Measurements from ENCODE around the gene C2orf74.
"Not testable (repeated sequence)": the region's sequence is repeated elsewhere in the genome, so short reads cannot be mapped to it uniquely, and the experiment has no call there.

The C2orf74 gene

GRCh38 chr2:61161888-61162287, at the start of gene C2orf74:
Gene C2orf74 (plus strand): TSS chr2:61162188. CDS start chr2:61162515, 327 bp downstream.
- DNase-seq, result no peak

GRCh38 chr2:61114147-61114546, 47.8 kb upstream of the C2orf74 start:
- no peak for DNase-seq

DNA sequence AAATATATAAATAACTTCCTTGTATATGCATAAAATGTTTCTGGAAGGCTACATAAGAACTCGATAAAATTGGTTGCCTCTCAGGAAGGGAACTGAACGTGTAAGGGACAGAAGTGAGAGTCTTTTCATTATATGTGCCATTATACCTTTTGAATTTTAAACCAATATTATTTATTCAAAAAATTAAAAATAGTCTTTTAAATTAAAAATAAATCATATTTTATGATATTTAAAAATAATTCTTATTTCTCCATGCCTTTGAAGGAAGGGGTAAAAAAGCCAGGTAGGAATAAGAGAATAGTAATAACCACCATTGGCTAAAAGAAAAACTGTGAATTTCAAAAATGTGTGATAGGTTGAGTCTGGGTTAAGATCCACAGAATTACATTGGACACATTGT, 45.7 kb upstream of the C2orf74 start:
- DNase-seq, result no peak

DNA sequence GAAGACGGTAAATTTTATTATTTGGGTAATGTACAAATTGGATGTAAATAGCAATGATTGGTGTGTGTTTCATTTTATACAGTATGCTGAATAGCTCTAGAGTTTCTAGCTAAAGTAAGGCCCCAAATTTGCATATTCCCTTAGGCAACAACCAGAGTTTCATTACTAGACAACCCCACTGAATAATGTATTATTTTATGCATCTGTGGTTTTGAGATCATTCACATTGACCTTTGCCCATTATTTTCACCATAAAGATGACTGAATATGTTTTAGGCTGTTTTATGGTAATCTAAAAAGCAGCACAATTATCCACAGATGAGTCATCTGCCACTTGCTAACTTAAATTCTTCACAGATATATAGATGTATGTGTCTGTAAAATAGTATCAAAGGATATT, 44.5 kb upstream of the C2orf74 start:
- DNase-seq, result no peak

GRCh38 chr2:61125123-61125710, 36.8 kb upstream of the C2orf74 start:
- no peak for DNase-seq

GRCh38 chr2:61125798-61126197, 36.2 kb upstream of the C2orf74 start:
- no peak for DNase-seq

- DNase-seq, result not testable (repeated sequence)
Measured at GRCh38 chr2:61128122-61128521, 33.9 kb upstream of the C2orf74 start.

- DNase-seq, result no peak
Measured at GRCh38 chr2:61134141-61134540, 27.8 kb upstream of the C2orf74 start.

- peak; percentile 86 for DNase-seq
Measured at GRCh38 chr2:61135510-61135909, 26.5 kb upstream of the C2orf74 start.

DNA sequence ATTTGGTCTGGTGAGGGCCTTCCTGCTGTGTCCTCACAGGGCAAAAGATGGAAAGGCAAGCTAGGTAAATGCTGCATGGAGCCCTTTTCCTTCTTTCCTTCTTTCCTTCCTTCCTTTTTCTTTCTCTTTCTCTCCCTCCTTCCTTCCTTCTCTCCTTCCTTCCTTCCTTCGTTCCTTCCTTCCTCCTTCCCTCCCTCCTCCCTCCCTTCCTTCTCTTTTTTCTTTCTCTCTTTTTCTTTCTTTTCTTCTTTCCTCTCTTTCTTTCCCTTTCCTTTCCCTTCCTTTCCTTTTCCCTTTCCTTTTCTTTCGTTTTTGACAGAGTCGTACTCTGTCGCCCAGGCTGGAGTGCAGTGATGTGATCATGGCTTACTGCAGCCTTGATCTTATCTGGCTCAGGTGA, 23.1 kb upstream of the C2orf74 start:
- no peak for DNase-seq

DNA sequence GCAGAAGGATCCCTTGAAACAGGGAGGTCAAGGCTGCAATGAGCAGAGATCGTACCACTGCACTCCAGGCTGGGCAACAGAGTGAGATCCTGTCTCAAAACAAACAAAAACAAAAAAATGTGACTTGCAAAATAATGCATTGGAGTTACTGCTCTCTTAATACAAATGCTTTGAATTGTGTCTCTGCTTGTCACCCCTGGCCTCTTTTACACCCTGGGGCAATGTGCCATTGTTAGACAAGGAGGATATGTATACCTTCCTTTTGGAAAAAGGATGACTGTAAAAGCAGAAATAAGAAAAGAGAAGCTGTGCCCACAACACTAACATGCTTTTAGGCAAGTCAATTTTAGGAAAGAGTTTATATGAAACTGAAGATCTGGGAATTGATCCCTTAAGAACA, 20.8 kb upstream of the C2orf74 start:
- DNase-seq, result no peak

GRCh38 chr2:61144697-61145268, 17.2 kb upstream of the C2orf74 start:
- peak; percentile 99 for DNase-seq

GRCh38 chr2:61145990-61146389, 16.0 kb upstream of the C2orf74 start:
- no peak for DNase-seq

DNA sequence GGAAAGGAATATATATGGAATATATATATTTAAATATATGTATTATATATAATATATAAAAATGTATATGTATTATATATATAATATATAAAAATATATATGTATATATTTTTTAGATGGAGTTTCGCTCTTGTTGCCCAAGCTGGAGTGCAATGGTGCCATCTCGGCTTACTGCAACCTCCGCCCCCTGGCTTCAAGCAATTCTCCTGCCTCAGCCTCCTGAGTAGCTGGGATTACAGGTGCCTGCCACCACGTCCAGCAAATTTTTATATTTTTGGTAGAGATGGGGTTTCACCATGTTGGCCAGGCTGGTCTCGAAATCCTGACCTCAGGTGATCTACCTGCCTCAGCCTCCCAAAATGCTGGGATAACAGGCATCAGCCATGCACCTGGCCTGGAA, 13.9 kb upstream of the C2orf74 start:
- not testable (repeated sequence) for DNase-seq

GRCh38 chr2:61149074-61149473, 12.9 kb upstream of the C2orf74 start:
- DNase-seq, result no peak

DNA sequence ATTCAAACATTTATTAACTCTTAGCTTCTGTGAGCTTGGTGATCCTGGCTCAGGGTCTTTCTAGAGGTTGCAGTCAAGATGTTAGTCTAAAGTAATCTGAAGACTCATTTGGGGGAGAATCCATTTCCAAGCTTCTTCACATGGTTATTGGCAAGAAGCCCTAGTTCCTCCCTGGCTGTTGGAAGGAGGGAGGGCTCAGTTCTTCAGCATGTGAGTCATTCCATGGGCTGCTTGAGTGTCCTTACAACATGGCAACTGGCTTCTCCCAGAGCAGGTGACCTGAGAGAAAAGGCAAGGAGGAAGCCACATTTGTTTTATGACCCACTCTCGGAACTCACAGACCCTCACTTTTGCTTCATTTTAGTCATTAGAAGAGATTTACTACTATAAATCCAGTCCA, 10.6 kb upstream of the C2orf74 start:
- DNase-seq, result no peak

DNA sequence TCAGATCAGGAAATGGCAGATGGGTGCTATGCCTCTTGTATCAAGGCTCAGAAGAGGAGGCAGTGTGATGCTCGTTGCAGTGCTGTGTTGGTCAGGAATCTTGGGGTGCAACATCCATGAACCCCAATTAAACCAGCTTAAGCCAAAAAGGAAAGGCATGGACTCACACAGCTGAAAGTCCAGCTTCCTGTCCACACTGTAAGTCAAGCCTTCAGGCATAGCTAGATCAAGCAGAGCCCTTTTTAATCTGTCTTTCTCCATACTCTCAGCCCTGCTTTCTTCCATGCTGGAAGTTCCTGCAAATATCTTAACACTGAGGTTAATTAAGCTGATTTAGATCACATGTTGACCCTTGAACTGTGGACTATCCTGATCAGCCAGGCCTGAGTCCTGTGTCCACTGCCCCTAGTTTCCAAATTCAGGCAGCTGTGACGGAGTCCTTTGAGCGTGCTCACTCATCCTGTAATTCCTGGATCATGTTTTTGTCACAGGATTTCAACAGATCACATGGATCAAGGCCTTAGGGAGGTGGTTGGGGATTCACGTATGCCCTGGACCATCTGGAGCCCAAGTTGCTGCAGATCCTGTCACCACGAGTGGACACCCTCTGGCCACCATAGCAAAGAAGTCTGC, 4.5 kb upstream of the C2orf74 start:
- no peak for DNase-seq

DNA sequence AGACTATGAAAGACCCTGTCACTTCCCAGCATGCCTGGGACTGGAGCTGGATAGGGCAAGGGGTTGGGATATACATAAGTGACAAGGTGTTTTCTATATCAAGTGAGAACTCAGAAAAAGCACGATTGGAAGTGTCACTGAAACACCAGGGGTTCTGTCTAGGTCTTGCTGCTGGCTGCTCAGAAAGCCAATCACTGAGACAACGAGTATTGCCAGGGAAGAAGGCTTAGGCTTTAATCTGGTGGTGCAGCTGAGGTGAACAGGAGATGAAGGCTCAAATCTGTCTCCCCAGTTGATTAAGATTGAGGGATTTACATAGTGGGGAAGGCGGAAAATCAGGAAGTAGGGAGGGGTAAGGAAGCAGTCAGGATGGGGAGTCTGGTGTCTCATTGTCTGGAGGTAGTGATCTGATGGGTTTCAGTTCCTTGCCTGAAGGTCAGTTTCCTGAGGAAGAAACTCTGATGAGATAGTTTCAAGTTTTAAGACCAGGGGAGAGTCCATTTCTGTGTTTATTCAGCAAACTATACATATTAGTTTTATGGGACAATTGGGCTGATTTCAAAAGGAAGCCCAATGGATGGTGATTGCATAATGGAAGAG, 3.5 kb upstream of the C2orf74 start:
- DNase-seq, result no peak

DNA sequence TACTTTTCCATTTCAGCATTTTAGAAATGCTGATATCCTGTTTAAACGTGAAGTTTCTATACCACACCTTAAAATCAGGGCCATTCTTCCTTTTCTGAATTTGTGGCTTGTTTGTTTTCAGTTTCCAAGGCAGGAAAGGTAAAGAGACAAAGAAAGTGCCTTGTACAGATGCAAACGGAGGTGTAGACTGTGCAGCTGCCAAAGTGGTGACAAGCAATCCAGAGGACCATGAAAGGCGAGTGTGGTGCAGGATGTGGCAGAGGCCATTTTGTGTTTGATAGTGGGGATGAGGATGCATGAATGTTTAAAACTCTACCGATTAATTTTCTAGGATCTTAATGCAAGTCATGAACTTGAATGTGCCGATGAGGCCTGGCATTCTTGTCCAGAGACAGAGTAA, 733 bp downstream of the C2orf74 start:
- DNase-seq, result no peak

DNA sequence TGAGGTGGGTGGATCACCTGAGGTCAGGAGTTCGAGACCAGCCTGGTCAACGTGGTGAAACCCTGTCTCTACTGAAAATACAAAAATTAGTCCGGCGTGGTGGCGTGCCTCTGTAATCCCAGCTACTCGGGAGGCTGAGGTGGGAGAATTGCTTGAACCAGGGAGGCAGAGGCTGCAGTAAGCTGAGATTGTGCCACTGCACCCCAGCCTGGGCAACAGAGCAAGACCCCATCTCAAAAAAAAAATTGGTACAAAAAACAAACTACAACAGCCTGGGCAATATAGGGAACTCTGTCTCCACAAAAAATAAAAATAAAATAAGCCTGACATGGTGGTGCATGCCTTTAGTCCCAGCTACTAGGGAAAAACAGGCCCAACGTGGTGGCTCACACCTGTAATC, 3.1 kb downstream of the C2orf74 start:
- DNase-seq, result not testable (repeated sequence)

- no peak for DNase-seq
Measured at GRCh38 chr2:61165946-61166345, 4.0 kb downstream of the C2orf74 start.

- DNase-seq, result no peak
Measured at GRCh38 chr2:61167579-61167978, 5.6 kb downstream of the C2orf74 start.

DNA sequence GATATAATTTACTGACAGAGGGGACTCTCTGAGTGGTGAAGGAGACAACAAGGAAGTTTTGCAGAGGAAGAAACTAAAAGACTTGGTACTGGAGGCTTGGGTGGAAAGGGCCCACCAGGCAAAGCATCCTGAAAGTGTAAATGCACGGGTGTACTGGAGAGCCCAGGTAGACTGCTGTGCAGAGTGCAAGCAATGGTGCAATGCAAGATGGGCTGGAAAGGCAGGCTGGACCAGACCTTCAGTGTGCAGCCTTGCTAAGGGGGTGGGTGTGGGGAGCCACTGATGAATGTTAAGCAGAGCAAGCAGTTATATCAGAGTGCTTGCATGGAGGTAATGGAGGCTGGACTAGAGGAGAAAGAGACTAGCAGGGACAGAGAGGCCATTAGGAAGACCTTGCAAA, 10.7 kb downstream of the C2orf74 start:
- DNase-seq, result no peak

DNA sequence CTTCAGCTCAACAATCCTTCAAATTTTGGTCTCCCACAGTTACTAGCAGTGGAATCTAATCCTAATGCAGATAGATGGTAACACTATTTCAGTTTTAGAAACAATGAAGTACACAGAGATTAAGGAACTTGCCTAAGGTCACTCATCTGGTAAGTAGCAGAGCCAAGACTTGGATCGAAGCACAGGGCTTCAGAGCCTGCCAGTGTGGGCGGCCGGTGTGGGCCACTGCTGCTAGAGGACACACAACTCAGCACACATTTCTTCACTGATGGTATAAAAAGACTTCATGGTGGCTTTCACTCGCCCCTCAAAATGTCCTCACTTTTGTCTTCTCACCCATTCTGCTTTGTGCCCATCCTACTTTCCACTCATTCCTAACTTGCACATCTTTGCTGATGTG, 11.1 kb downstream of the C2orf74 start:
- no peak for DNase-seq
